HG03103 (cell line): ENCODE measurements around the gene SGCE.

Experiments
- ATAC-seq: cut with Tn5 transposase; IDR thresholded peaks from one replicate; pipeline ENCODE4 v1.9.1; 2021; ENCODE audit warnings: low read depth; ENCODE audit not compliant: unreplicated experiment

SGCE gene

DNA sequence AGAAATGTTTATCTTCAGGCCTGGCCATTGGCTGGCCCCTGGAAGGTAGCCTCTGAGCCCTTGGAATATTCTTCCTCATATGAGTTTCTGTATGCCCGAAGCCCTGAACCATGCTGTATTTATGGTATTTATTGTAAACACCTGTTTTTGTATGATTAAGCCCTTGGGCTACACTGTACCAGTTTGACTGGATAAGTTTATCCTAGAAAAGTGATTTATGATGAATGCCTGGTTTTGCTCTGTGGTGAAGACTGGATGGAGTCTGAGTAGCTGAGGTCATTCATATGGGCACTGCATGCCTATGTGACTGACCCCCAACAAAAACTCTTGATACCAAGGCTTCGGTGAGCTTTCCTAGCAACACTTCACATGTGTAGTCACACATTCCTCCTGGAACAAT, 79.6 kb downstream of the SGCE start:
- no peak for ATAC-seq

DNA sequence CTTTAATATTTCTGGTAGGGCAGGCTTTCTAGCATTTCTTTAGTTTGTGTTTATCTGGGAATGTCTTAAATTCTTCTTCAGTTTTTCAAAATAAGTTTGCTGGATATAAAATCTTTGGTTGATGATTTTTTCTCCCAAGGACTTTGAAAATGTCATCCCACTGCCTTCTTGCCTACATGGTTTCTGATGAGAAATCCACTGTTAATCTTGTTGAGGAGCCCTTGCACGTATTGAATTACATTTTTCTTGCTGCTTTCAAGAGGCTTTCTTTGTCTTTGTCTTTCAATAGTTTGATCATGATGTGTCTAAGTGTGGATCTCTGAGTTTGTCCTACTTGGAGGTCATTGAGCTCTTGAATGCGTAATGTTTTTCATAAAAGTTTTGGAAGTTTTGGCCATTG, 80.3 kb downstream of the SGCE start:
- no peak for ATAC-seq

DNA sequence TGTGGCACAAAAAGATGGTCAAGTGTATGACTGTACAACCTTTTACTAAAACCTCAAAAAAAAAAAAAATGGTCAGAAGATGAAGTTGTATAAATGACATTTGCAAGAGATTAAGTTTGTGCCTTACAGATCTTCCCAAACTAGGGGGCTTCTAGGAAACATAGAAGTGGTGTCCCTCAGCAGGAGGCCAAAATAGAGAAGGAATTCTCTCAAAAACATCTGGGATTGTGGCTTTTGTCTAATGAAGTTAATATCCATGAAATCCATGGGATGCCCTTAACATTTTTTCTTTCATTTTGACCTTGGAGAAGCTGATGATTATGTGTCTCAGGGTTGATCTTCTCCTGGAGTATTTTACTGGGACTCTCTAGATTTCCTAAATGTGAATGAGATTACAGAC, 84.1 kb downstream of the SGCE start:
- ATAC-seq = no peak

DNA sequence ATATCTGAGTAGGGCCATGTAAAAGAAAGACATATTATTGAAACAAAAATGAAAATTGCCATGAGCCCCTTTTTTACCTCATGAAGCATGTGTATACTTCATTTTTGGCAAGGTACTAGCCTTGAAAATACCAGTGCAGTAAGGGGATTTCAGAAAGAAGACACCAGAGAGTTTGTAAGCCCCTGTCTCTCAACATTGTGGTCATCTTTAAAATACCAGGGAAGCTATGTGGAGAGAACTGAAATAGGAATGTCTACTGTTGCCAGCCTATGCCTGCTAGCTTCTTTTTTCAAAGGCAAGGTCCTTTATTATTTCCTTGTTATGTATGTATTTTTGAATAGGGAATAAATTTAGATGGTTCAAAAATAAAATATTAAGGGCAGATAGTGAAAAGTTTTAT, 88.5 kb downstream of the SGCE start:
- no peak for ATAC-seq

DNA sequence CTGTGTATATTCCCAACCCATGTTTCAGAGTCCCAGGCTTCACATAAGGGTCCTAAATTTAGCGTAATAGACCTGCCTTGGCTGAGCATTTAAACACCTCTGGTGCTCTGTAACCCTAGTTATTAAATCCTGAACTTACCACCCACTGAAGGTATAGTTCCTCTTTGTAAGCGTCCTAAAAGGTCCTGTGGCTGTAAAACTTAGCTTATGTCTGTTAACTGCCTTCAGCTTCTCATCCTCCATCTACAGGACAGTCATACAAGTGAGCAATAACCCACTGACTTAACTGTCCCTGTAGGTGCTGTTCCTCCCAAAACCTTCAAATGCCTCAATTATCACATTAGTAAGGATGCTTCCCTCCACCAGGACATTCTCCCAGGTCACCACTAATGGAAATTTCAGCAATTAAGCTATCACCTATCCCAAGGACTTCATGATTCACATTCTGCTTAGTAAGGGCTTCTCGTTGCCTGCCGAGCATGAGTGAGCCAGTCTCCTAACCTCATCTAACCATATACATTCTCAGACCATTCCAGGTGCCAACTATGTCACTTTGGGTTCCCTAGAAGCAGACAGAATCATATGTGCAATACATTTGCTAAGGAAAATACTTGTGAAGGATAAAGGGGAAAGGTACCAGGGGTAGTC, 90.6 kb downstream of the SGCE start:
- no peak for ATAC-seq

DNA sequence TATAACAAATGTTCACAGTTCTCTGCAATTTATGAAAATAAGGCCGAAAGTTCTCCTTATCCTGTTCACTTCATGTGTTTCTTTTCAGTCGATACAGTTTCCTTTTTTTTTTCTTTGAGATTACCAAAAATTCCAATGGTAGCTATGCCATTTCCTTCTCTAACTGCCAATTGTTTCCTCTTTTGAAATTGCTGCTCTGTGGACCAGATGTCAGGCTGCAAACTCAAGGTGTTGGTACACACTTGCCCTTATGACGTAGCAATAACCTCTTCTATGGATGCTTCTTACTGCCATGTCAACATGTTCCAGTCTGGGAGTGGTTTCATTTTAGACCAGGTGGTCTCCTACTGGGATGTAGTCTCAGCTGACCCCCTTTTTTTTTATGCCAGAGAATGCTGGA, 93.4 kb downstream of the SGCE start:
- no peak for ATAC-seq

DNA sequence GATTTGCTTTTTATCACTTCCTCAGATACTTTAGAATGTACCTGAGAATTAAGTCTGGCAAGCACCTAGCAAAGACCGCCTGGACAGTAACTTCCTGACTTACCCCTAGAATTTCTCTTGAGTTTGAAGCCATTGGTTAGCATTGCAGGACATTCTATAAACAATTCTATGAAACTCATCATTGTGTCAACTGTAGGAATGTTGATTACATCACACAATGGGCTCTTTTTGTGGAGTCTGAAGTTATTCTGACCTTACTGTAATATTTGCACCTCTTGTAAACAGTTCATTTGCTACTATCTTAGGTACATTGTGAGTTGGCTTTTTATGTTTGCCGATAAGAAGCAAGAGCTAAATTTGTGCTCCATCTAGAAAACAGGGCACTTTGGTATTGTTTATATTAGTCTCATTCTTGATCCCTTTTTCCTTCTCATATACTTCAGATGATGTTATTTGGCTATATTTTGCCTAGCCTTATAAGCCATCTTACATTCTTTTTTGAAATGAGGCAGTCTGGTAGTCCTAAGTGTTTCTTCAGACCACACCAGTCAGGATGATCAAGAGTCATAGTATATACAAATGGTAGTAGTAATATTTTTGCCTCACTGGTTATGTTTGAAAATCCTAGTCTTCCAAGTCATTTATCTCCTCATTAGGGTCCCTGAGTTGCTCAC, 94.0 kb downstream of the SGCE start:
- no peak for ATAC-seq

- no peak for ATAC-seq
Measured at GRCh38 chr7:94559972-94560371, 96.0 kb downstream of the SGCE start.

DNA sequence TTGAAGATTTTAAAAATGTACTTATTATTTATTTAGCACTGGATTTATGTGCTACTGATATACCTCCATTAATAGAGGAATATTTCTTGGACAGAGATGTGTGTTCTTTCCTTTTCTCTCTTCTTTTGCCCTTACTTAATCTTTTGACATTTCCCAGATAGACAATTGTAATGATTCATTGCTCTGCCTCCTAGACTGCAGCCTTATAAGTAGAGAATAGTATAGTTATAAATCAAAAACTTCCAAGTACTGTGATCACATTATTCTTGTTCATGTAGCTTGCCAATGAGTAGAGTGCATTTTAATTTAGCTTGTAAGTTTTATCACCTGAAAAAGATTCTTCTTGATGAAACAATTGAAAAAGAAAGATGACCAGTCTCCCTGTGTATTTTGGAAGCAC, 98.7 kb downstream of the SGCE start:
- no peak for ATAC-seq

DNA sequence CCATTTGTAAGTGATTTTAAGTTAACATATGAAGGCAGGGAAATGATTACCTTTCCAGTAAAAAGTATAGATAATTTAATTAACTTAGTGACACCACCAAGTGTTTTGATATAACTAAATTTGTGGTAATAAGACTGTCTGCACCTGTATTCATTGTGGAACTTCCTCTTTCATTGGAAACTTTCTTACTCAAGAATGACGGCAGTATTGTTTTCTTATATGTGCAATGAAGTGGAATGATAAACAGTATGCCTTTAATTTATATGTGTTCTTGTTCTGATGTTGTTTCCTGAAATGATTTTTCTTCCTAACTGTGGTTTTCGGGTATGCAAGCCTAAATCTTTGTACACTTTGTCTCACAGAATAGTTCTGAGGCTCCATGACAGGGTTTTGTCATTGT, 99.9 kb downstream of the SGCE start:
- ATAC-seq = peak; percentile 79

DNA sequence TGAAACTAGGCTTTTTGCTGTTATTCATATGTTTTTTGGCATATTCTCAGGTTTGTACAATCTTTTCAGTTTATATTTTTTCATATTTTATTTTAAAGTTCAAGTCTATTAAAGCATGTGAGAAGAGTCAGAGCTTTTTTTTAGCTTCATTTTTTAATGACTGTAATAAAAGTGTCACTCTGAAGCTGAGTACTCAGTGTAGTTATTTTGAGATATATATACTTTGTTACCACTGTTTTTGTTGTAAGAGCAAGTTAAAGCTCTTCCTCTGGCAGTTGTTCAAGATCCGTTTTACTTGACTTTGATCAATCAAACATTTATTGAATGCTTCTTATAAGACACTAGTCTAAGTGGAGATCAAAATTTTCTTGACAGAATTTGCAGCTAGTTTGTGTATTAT, 108.8 kb downstream of the SGCE start:
- no peak for ATAC-seq

DNA sequence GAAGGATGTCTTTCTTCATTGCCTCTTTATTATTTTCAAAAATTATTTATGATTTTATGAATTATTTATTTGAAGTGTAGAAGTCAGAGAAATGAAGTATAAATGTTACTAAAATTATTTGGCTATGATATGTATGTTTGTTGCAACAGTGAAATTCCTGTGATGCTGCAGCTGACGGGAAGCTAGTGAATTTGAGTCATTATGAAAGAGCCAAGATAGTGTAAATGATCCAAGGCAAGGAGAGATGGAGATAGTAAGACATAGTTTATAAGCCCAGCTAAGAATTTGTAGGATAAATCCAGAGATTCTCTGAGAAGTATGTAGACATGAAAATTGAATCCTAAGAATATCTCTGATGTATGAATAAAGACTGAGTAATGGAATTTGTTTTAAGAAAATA, 115.5 kb downstream of the SGCE start:
- no peak for ATAC-seq
